Activated T-helper 1 cell treated with Interleukin-2 at 50 U/mL for 16 hours (primary cell): ENCODE results near the gene SEC14L3.
"Not testable (repeated sequence)": the region's sequence is repeated elsewhere in the genome, so short reads cannot be mapped to it uniquely, and the experiment has no call there.

Experiments
- DNase-seq: peaks from one replicate; pipeline ENCODE4 v3.0.0-alpha.2; 2020; ENCODE audit warnings: low read depth

SEC14L3 gene

DNA sequence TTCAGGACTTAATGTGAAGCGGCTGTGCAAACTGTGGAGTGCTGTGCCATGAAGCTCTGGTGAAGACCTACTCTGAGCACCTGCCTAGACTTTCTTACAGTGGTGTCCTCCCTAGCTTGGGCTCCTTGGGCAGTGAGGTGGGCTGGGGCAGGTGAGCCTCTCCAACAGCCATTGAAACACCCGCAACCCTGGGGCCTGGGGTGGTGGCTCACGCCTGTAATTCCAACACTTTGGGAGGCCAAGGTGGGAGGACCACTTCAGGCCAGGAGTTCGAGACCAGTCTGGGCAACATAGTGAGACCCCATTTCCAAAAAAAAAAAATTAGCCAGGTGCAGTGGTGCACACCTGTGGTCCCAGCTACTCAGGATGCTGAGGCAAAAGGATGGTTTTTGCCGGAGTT, 14.3 kb upstream of the SEC14L3 start:
- no peak for DNase-seq

DNA sequence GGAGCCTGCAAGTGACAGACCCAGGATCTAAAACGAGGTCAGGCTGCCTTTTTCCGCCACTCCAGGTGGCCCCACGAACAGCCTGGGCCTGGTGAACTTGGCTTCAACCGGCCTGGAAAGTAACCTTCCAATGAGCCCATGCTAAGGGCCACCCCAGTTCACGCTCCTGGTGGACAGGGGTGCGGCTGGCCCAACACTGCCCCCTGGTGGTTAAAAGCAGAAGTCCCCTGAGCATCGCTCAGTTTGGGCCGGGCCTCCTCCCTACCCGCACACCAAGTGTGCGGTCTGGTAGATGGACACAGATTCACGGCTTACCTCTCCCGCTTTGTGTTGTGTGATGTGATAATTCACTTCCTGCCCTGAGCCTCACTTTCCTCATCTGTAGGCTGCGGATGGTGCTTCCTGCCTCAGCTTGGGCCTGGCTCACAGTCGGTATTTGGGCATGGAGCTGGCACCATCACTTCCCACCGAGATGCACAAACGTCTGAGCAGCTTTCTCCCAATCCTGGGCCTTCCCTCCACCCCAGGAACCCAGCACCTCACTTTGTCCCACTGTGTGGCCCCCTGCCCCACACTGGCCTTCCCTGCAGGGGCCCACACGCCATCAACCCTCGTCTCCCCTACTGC, 13.7 kb upstream of the SEC14L3 start:
- DNase-seq, result peak; percentile 62

DNA sequence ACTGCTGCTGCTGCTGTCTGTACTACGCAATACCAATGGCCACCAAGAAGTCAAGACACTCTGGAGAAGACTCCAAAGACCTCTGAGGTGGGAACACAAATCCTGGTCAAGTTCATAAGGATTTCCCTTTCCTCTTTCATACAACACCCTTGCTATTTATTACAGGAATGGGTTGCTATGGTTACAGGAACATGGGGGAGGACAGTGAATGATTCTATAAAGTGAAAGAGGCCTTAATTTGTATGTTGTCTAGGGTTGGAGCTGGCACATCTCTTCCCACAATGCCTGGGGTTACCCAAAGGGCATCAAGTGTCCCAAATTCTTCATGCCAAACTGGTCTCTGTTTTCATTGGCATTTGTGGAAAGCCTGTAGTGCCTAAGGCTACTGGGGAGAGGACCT, 11.4 kb upstream of the SEC14L3 start:
- no peak for DNase-seq

GRCh38 chr22:30481711-30482110, 9.9 kb upstream of the SEC14L3 start:
- no peak for DNase-seq

DNA sequence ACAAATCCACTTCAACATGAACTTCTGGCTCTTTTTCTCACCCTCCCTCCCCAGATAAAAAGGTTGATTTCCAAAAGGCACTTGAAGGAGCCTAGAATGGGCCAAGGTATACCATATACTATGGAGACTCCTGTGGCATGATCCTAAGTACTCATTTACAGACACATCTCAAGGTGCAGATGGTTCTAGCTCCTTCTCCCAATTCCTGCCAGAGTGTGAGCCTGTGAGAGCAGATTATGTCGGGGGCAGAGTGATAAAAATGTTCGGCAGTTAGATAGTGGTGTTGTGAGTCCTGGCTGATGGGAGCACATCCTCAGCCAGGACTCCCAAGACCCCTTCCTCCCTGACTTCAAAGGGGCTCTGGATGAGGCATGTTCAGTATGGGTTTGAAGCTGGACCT, 8.2 kb upstream of the SEC14L3 start:
- DNase-seq, result no peak

GRCh38 chr22:30474683-30475424, 3.0 kb upstream of the SEC14L3 start:
- no peak for DNase-seq

GRCh38 chr22:30474121-30474520, 2.3 kb upstream of the SEC14L3 start:
- DNase-seq, result no peak

GRCh38 chr22:30472994-30473720, 1.3 kb upstream of the SEC14L3 start:
- DNase-seq, result no peak

DNA sequence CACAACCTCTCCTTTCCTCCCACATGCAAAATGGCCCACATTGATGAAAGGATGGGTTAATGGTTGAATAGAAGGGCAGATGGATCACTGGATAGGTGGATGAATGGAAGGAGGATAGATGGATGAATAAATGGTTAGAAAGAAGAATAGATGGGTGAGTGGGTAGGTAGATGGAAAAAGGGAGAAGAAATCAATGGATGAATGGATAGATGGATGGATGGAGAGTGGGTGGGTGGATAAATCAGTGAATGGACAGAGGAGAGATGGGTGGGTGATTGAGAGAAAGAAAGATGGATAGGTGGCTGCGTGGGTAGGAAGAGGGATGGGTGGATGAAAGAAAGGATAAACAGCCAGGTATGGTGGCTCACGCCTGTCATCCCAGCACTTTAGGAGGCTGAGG, 1.2 kb downstream of the SEC14L3 start:
- DNase-seq, result no peak

DNA sequence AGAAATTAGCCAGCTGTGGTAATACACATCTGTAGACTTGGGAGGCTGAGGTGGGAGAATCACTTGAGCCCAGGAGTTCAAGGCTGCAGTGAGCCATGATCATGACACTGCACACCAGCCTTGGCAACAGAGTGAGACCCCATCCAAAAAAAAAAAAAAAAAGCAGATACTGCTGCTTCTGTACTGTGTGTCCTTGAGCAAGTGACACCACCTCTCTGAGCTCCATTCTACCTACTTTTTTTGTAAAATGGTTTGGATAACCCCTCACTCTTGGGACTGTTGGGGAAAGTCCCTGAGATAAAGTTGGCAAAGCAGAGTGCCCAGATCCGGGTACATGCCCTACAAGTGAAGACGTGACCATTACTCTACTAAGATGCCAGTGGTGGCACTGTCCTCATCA, 2.7 kb downstream of the SEC14L3 start:
- no peak for DNase-seq

- not testable (repeated sequence) for DNase-seq
Observed at GRCh38 chr22:30460555-30460954, 11.3 kb downstream of the SEC14L3 start.

DNA sequence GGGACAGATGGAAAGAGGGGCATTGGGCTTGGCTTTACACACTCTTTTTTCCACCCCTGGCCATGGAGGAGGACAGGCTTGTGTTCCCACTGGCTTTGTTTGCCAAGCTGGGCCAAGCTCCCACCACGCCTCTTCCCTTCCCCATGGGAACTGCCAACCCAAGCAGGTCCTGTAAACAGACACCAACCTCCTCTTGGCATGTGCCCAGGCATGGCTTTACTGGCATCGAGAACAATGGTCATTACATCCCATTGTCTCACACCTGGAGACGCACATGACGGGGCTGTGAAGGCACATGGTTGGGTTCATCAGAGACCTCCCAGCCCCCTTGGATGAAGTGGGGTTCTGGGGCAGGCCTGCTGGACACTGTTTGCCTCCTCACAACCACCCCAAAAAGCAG, 11.7 kb downstream of the SEC14L3 start:
- no peak for DNase-seq

- DNase-seq, result no peak
Observed at GRCh38 chr22:30459181-30460052, 12.4 kb downstream of the SEC14L3 start.

DNA sequence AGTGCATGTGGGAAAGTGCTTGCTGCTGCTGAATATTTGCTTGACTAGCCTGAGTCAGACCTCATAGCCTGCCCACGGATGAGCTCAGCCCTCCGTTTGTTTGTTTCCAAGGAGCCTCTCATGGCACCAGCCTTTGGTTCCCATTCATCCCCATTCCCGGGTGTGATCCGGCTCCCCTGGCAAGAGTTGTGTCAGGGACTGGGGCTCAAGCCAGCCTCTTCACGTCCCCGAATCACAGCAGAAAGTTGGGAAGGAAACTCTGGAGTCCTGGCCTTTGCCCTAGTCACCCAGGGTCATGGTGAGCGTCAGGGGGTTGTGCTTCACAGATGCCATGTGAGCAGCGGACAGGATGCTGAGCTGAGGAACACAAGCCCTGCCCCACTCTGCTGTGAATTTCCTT, 13.8 kb downstream of the SEC14L3 start:
- DNase-seq, result no peak

DNA sequence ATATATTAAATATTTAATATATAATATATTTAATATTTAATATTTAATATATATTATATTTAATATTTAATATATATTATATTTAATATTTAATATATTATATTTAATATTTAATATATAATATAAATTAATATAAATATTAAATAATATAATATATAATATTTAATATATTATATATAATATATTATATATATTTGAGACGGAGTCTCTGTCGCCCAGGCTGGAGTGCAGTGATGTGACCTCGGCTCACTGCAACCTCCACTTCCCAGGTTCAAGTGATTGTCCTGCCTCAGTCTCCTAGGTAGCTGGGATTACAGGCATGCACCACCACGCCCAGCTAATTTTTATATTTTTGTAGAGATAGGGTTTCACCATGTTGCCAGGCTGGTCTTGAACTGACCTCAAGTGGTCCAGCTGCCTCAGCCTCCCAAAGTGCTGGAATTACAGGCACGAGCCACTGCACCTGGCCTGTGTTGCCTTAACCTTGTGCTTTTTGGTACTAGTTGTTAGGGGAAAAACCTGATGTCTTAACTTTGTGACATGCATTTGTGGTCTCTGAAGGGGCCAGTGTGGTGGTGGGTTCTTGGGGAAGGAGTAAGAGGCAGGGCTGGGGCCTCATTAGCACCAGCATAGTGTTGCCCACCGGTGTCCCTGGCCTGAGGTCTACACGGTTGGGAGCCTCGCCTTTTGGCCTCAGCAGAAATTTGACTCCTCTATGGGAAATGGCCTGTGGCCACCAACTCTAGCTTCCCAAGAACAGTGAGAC, 16.6 kb downstream of the SEC14L3 start:
- no peak for DNase-seq

DNA sequence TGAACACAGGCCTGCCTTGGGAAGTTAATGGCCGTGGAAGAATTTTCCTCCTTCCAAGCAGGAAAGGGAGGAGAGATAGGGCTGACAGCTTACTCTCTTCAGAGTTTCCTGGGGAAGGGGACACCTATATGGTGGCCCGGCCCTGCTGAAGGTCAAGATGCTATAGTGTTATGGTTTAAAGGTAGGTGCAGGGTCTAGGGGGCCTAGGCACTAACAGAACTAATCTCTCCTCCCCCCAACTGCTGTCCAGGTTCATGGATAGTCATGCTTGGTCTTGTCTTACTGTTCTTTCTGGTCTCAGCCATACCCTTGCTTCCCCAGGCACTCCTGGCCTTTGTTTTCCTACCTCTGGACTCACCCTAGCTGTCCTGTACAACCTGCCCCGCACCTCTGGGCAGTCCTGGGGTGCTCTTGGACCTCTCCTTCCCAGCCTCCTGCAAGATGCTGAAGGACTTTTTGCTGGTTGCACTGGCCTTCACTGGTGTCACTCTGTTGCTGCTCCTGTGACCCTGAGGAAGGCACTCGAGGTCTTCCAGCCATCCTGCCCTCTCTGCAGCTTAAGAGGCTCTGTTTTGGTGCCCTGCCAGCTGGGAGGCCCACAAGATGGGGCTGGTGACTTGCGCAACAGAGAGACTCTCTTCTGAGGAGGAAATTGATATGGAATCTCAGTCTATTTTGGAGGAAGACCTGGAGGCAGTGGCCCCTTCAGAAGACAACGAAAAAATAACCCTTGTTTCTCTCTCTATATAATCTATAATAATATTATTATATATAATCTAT, 17.9 kb downstream of the SEC14L3 start:
- DNase-seq, result no peak

DNA sequence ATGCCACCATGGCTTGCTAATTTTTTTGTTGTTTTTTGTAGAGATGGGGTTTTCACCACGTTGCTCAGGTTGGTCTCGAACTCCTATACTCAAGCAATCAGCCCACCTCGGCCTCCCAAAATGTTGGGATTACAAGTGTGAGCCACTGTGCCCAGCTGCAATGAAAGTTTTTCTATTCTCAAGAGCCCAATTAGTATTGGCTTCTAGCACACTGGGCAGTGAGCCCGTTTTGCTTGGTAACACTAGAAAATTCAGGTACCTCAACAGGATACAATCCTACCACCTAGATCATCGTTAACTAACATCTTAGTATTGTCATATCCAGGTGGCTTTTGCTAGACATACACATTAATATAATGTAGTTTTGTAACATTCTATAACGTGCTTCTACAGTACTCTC, 19.0 kb downstream of the SEC14L3 start:
- DNase-seq, result no peak

GRCh38 chr22:30451488-30451887, 20.3 kb downstream of the SEC14L3 start:
- not testable (repeated sequence) for DNase-seq

- no peak for DNase-seq
Observed at GRCh38 chr22:30447656-30448055, 24.2 kb downstream of the SEC14L3 start.

- no peak for DNase-seq
Observed at GRCh38 chr22:30445438-30446145, 26.2 kb downstream of the SEC14L3 start.
